Thyroid gland (tissue), 4 donors: ENCODE results near the gene SIGLEC6.

Source experiments
- POLR2A ChIP-seq, 2 donors: fragments of 450-650 bp; IDR thresholded peaks; one replicate each; pipeline ENCODE4 v1.6.1; 2017; ENCODE audit warnings: antibody characterized with exemption in 2 of 2, mild to moderate bottlenecking in 2 of 2, moderate library complexity in 1 of 2
- TF ChIP-seq, protein P1 (sequence below), 6 experiments: fragments of 200-600 bp in 3 of 6; fragments of 450-650 bp in 3 of 6; sonication (generic) in 3 of 6; IDR thresholded peaks; one replicate each; pipeline ENCODE4 v1.5.1; 2016 to 2019; ENCODE audit warnings: antibody characterized with exemption in 6 of 6, mild to moderate bottlenecking in 2 of 6, inconsistent platforms in 1 of 6, moderate library complexity in 1 of 6

DNA sequence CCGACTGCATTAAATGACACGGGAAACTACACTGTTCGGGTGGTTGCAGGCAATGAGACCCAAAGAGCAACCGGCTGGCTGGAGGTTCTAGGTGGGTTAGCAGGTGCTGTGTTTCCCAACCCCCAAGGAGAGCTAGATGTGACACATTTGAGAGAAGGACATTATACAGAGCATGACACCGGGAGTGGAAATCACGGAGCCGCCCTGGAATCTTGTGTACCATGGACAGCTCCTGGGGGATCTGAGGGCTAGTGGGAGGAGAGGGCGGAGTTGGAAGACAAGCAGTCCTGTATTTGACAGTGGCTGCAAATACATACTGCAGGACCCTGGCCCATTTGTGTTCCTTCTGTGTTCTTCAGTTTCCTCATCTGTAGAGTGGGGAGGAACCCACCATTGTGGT lies 50.9 kb downstream of the SIGLEC6 start:
- no peak for TF ChIP-seq POLR2A (IDR thresholded peaks at IDR 0.05)
- TF ChIP-seq, protein P1, sequence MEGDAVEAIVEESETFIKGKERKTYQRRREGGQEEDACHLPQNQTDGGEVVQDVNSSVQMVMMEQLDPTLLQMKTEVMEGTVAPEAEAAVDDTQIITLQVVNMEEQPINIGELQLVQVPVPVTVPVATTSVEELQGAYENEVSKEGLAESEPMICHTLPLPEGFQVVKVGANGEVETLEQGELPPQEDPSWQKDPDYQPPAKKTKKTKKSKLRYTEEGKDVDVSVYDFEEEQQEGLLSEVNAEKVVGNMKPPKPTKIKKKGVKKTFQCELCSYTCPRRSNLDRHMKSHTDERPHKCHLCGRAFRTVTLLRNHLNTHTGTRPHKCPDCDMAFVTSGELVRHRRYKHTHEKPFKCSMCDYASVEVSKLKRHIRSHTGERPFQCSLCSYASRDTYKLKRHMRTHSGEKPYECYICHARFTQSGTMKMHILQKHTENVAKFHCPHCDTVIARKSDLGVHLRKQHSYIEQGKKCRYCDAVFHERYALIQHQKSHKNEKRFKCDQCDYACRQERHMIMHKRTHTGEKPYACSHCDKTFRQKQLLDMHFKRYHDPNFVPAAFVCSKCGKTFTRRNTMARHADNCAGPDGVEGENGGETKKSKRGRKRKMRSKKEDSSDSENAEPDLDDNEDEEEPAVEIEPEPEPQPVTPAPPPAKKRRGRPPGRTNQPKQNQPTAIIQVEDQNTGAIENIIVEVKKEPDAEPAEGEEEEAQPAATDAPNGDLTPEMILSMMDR (IDR thresholded peaks at IDR 0.05) = no peak
